GM21825 (cell line): Measurements from ENCODE around the gene GPAM.

ENCODE experiments used
- ATAC-seq: cut with Tn5 transposase; IDR thresholded peaks from one replicate; pipeline ENCODE4 v1.9.1; 2021; ENCODE audit warnings: mild to moderate bottlenecking, moderate library complexity; ENCODE audit not compliant: unreplicated experiment

The GPAM gene

GRCh38 chr10:112184379-112184778, 814 bp upstream of the GPAM start:
- no peak for ATAC-seq

GRCh38 chr10:112184052-112184371, 447 bp upstream of the GPAM start:
- ATAC-seq, result no peak

- peak; percentile 1 for ATAC-seq
Measured at GRCh38 chr10:112182784-112183328, 709 bp downstream of the GPAM start.

- ATAC-seq, result no peak
Measured at GRCh38 chr10:112177247-112177646, 6.3 kb downstream of the GPAM start.

GRCh38 chr10:112176543-112176942, 7.0 kb downstream of the GPAM start:
- no peak for ATAC-seq

- ATAC-seq, result no peak
Measured at GRCh38 chr10:112175409-112175808, 8.2 kb downstream of the GPAM start.

- ATAC-seq, result no peak
Measured at GRCh38 chr10:112173206-112173605, 10.4 kb downstream of the GPAM start.

- no peak for ATAC-seq
Measured at GRCh38 chr10:112168733-112169132, 14.8 kb downstream of the GPAM start.

GRCh38 chr10:112166800-112167199, 16.8 kb downstream of the GPAM start:
- ATAC-seq, result no peak

- ATAC-seq, result no peak
Measured at GRCh38 chr10:112161757-112162518, 21.6 kb downstream of the GPAM start.

GRCh38 chr10:112160834-112161233, 22.7 kb downstream of the GPAM start:
- ATAC-seq, result no peak

- ATAC-seq, result no peak
Measured at GRCh38 chr10:112159469-112159868, 24.1 kb downstream of the GPAM start.

GRCh38 chr10:112151524-112152039, 32.0 kb downstream of the GPAM start:
- ATAC-seq, result no peak

- no peak for ATAC-seq
Measured at GRCh38 chr10:112148331-112148730, 35.2 kb downstream of the GPAM start.

- ATAC-seq, result no peak
Measured at GRCh38 chr10:112146799-112147198, 36.8 kb downstream of the GPAM start.

GRCh38 chr10:112145263-112145662, 38.3 kb downstream of the GPAM start:
- ATAC-seq, result no peak

GRCh38 chr10:112143420-112143819, 40.1 kb downstream of the GPAM start:
- no peak for ATAC-seq

- ATAC-seq, result no peak
Measured at GRCh38 chr10:112141292-112141691, 42.3 kb downstream of the GPAM start.

- ATAC-seq, result peak; percentile 97
Measured at GRCh38 chr10:112140110-112140970, 43.2 kb downstream of the GPAM start.

- no peak for ATAC-seq
Measured at GRCh38 chr10:112139176-112139575, 44.4 kb downstream of the GPAM start.

GRCh38 chr10:112137154-112137987, 46.2 kb downstream of the GPAM start:
- peak; percentile 46 for ATAC-seq
